Left lung (tissue), 10 donors: ENCODE data around the gene CPN2. TPM values are rescaled to one million over a fixed set of nuclear protein-coding genes. Genes with fewer than 3 reads are reported as not detected.

Experiments
- ATAC-seq: fragments of 200-7000 bp; cut with Tn5 transposase; one replicate; pipeline ENCODE4 v1.9.1; 2020; ENCODE audit warnings: moderate library complexity
- DNase-seq, 4 donors: peaks; one replicate each; pipeline ENCODE4 v3.0.0-alpha.2; 2013 to 2020
- H3K27ac ChIP-seq, 2 donors: fragments of 200-600 bp; sonication (generic) in 1 of 2; one replicate each; pipeline versions ENCODE4 v1.5.0 to v1.8.0; 2020 to 2021
- H3K27me3 ChIP-seq, 2 donors: fragments of 200-600 bp; sonication (generic) in 1 of 2; one replicate each; pipeline versions ENCODE4 v1.5.0 to v1.8.0; 2020 to 2021
- H3K36me3 ChIP-seq, 2 donors: fragments of 200-600 bp; sonication (generic) in 1 of 2; one replicate each; pipeline versions ENCODE4 v1.5.0 to v1.8.0; 2020 to 2021
- H3K4me1 ChIP-seq, 2 donors: fragments of 200-600 bp; one replicate each; pipeline ENCODE4 v1.8.0; 2021
- H3K4me3 ChIP-seq, 2 donors: fragments of 200-600 bp; sonication (generic) in 1 of 2; one replicate each; pipeline versions ENCODE4 v1.5.0 to v1.8.0; 2020 to 2021; ENCODE audit warnings: mild to moderate bottlenecking in 1 of 2
- H3K9me3 ChIP-seq, 2 donors: fragments of 200-600 bp; sonication (generic) in 1 of 2; one replicate each; pipeline versions ENCODE4 v1.5.0 to v1.8.0; 2020 to 2021
- CTCF ChIP-seq, 2 donors: fragments of 200-600 bp; sonication (generic) in 1 of 2; IDR thresholded peaks; one replicate each; pipeline versions ENCODE4 v1.5.0 to v1.8.0; 2021; ENCODE audit warnings: antibody characterized with exemption in 2 of 2
- intact Hi-C, 2 donors: fragments of 100-400 bp; cut with DNase I; formaldehyde crosslinking; loops; one replicate each; pipeline versions ENCODE4 v1.11.2 to v1.14.2; 2022
- polyA plus RNA-seq, 6 donors: library from polyadenylated mRNA; unstranded; fragments of 120-200 nt; gene quantifications; one replicate each; pipeline ENCODE4 v1.2.1, GENCODE V29; 2013; ENCODE audit not compliant: insufficient read length in 6 of 6
- total RNA-seq, 2 donors: library from RNA; stranded (reverse); fragmentation: NEBNext Ultra II Directional; extraction: Animal tissue kit (Norgen Biotek cat#: 25700); gene quantifications; one replicate each; pipeline ENCODE4 v1.2.1, GENCODE V29; 2021
- donor health status: DM: no; HTN: yes; CAD: no.
- donor health status: DM: no; HTN: no; CAD: no.

Gene CPN2
- total and polyA plus RNA-seq, 8 donors, result not detected

GRCh38 chr3:194303749-194304148, 47.4 kb downstream of the CPN2 start:
- no peak for TF ChIP-seq CTCF (IDR thresholded peaks at IDR 0.05)
- Histone ChIP-seq H3K27ac (no peak overlapping the region), H3K4me1 (peaks cover 3 to 18% of the 10 kb centered on the region in 2 donors), H3K9me3 (no peaks in the 10 kb centered on the region), H3K36me3 (no peaks in the 10 kb centered on the region), H3K4me3 (no peak overlapping the region), H3K27me3 (peaks cover 0 to 26% of the 10 kb centered on the region in 2 donors)
- DNase-seq (no peak), ATAC-seq (no peak)
- intact Hi-C loops, result no loop called here

GRCh38 chr3:194301730-194302129, 49.4 kb downstream of the CPN2 start:
- H3K4me3 ChIP-seq, result no peak overlapping the region
- no peak overlapping the region for H3K27ac ChIP-seq
- H3K9me3 ChIP-seq, result no peaks in the 10 kb centered on the region
- no peaks in the 10 kb centered on the region for H3K36me3 ChIP-seq
- peaks cover 0 to 24% of the 10 kb centered on the region in 2 donors for H3K27me3 ChIP-seq
- TF ChIP-seq CTCF (IDR thresholded peaks at IDR 0.05), result no peak
- H3K4me1 ChIP-seq, result peaks cover 0 to 15% of the 10 kb centered on the region in 2 donors
- intact Hi-C loops, result no loop called here
- no peak for DNase-seq
- no peak for ATAC-seq

DNA sequence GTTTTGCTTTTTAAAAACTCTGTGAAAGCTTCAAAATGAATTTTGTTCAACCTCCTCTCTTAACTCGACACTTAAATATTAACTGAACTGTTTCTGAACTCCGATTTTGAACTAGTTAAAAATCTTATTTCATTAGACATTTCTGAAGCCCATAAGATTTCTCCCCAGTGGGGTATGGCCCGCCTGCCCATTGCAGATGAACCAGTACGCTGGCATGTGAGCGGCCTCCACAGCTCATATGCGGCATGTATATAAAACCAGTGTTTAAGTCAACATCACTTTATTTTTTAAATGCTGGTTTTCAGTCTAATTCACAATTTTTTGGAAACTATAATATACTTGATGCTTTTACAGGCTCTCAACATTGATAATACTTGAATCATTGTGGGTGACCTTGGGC, 50.2 kb downstream of the CPN2 start:
- intact Hi-C loops, result no loop called here
- peaks cover 0 to 11% of the 10 kb centered on the region in 2 donors for H3K4me1 ChIP-seq
- ATAC-seq, result no peak
- H3K4me3 ChIP-seq, result no peak overlapping the region
- no peak for TF ChIP-seq CTCF (IDR thresholded peaks at IDR 0.05)
- H3K27ac ChIP-seq, result no peak overlapping the region
- no peaks in the 10 kb centered on the region for H3K9me3 ChIP-seq
- H3K36me3 ChIP-seq, result no peaks in the 10 kb centered on the region
- no peak for DNase-seq
- H3K27me3 ChIP-seq, result peaks cover 0 to 24% of the 10 kb centered on the region in 2 donors

- Histone ChIP-seq H3K36me3 (no peaks in the 10 kb centered on the region), H3K27me3 (peaks cover 0 to 21% of the 10 kb centered on the region in 2 donors), H3K27ac (peak overlapping the region in 1 of 2 donors; percentile 55), H3K4me3 (no peak overlapping the region), H3K4me1 (peaks cover 0 to 11% of the 10 kb centered on the region in 2 donors), H3K9me3 (no peaks in the 10 kb centered on the region)
- DNase-seq (peak in 3 of 4 donors; percentile 71 to 90 (median 82)), ATAC-seq (peak; percentile 65)
- intact Hi-C loops, result no loop called here
- no peak for TF ChIP-seq CTCF (IDR thresholded peaks at IDR 0.05)
Measured at GRCh38 chr3:194300382-194300758, 50.8 kb downstream of the CPN2 start.

DNA sequence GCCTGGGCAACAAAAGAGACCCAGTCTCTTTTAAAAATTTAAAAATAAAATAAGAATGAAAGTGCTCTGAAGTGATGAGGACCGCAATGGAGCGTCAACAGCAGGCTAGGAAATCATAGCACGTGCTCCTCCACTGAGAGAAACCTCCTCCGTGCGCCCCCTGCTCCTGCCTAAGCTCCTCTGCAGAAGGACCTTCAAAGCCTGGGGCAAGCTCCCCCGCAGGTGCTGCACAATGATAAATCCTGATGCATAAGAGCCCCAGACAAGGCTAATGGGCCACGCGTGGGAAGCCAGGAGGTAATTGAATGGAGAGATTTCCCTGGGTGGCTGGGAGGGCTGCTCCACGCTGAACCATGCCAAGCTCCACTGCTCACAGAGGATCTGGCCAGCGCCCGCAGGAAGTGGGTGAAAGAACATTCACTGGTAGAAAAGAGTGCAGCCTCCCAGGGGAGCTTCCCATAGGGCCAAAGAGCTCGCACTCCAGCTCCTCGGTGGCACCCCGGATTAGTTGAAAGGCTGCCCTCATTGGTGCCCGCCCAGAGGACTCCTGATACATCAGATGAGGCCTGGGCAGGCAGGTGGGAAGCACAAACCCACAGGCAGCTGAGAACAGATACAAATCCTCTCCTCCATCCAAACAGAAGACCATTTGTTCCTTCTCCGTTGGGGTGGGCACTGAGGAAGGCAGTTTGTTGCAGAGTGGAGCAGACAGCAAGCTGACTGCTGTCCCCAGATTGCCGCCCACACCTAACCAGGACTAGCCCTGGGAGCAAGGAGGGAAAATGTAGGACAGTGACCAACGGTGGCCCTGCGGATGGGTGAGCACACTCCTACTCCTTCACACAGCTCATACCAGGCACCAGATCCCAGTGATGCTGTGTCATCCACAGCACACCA, 52.5 kb downstream of the CPN2 start:
- Histone ChIP-seq H3K4me1 (peaks cover 0 to 11% of the 10 kb centered on the region in 2 donors), H3K36me3 (no peaks in the 10 kb centered on the region), H3K27ac (no peak overlapping the region), H3K4me3 (no peak overlapping the region), H3K9me3 (no peaks in the 10 kb centered on the region), H3K27me3 (peaks cover 0 to 20% of the 10 kb centered on the region in 2 donors)
- TF ChIP-seq CTCF (IDR thresholded peaks at IDR 0.05), result no peak
- DNase-seq (no peak), ATAC-seq (no peak)
- intact Hi-C loops, result no loop called here
